ENCODE data around the gene ENTREP3. TPM values are rescaled to one million over a fixed set of nuclear protein-coding genes. Genes with fewer than 3 reads are reported as not detected.
"Not testable (repeated sequence)": the region's sequence is repeated elsewhere in the genome, so short reads cannot be mapped to it uniquely, and the experiment has no call there.

Gene ENTREP3
- polyA plus RNA-seq, 1 donor = 19.4 TPM

GRCh38 chr1:155241069-155241679, 14.1 kb downstream of the ENTREP3 start:
- DNase-seq = peak; percentile 71 to 84
- peaks cover 7% of the 10 kb centered on the region for H3K4me1 ChIP-seq (ENCODE audit: control insufficient read depth, insufficient read depth, low read length)
- WGBS (ENCODE audit: insufficient coverage, low lambda C conversion rate) = 40% methylated on average over 1 of the region's 4 CpGs
- peaks cover 22% of the 10 kb centered on the region for H3K36me3 ChIP-seq (ENCODE audit: control insufficient read depth, insufficient read depth, low read length)
- H3K27me3 ChIP-seq (ENCODE audit: control insufficient read depth, insufficient read depth, low read length) = no peaks in the 10 kb centered on the region
- H3K9me3 ChIP-seq (ENCODE audit: control insufficient read depth, low read depth, low read length) = peaks cover 4% of the 10 kb centered on the region
- H3K4me3 ChIP-seq (ENCODE audit: low read length) = peak overlapping the region; percentile 31
- H3K27ac ChIP-seq (ENCODE audit: low read length) = no peak overlapping the region

- Histone ChIP-seq H3K36me3 (ENCODE audit: control insufficient read depth, insufficient read depth, low read length) (peaks cover 28% of the 10 kb centered on the region), H3K27me3 (ENCODE audit: control insufficient read depth, insufficient read depth, low read length) (no peaks in the 10 kb centered on the region), H3K4me3 (ENCODE audit: low read length) (no peak overlapping the region), H3K27ac (ENCODE audit: low read length) (no peak overlapping the region), H3K4me1 (ENCODE audit: control insufficient read depth, insufficient read depth, low read length) (no peaks in the 10 kb centered on the region), H3K9me3 (ENCODE audit: control insufficient read depth, low read depth, low read length) (no peaks in the 10 kb centered on the region)
- DNase-seq = no peak
- no CpG with 5 or more reads among the region's 5 CpGs for WGBS (ENCODE audit: insufficient coverage, low lambda C conversion rate)
Observed at GRCh38 chr1:155236451-155236850, 18.8 kb downstream of the ENTREP3 start.

GRCh38 chr1:155235375-155235774, 19.9 kb downstream of the ENTREP3 start:
- not testable (repeated sequence) for H3K9me3 ChIP-seq (ENCODE audit: control insufficient read depth, low read depth, low read length); H3K27ac ChIP-seq (ENCODE audit: low read length); H3K4me1 ChIP-seq (ENCODE audit: control insufficient read depth, insufficient read depth, low read length); DNase-seq; H3K4me3 ChIP-seq (ENCODE audit: low read length); H3K27me3 ChIP-seq (ENCODE audit: control insufficient read depth, insufficient read depth, low read length)
- peaks cover 28% of the 10 kb centered on the region for H3K36me3 ChIP-seq (ENCODE audit: control insufficient read depth, insufficient read depth, low read length)
- no CpG with 5 or more reads among the region's 9 CpGs for WGBS (ENCODE audit: insufficient coverage, low lambda C conversion rate)

- not testable (repeated sequence) for DNase-seq; H3K27me3 ChIP-seq (ENCODE audit: control insufficient read depth, insufficient read depth, low read length); H3K9me3 ChIP-seq (ENCODE audit: control insufficient read depth, low read depth, low read length); H3K4me3 ChIP-seq (ENCODE audit: low read length); H3K4me1 ChIP-seq (ENCODE audit: control insufficient read depth, insufficient read depth, low read length); H3K27ac ChIP-seq (ENCODE audit: low read length)
- no CpG with 5 or more reads among the region's 5 CpGs for WGBS (ENCODE audit: insufficient coverage, low lambda C conversion rate)
- H3K36me3 ChIP-seq (ENCODE audit: control insufficient read depth, insufficient read depth, low read length) = peaks cover 18% of the 10 kb centered on the region
Observed at GRCh38 chr1:155233502-155233901, 21.8 kb downstream of the ENTREP3 start.

GRCh38 chr1:155232001-155232978, 23.0 kb downstream of the ENTREP3 start:
- H3K4me3 ChIP-seq (ENCODE audit: low read length) = not testable (repeated sequence)

GRCh38 chr1:155231302-155231701, 24.0 kb downstream of the ENTREP3 start:
- H3K36me3 ChIP-seq (ENCODE audit: control insufficient read depth, insufficient read depth, low read length); H3K4me3 ChIP-seq (ENCODE audit: low read length); DNase-seq; H3K27me3 ChIP-seq (ENCODE audit: control insufficient read depth, insufficient read depth, low read length); H3K27ac ChIP-seq (ENCODE audit: low read length); H3K4me1 ChIP-seq (ENCODE audit: control insufficient read depth, insufficient read depth, low read length); H3K9me3 ChIP-seq (ENCODE audit: control insufficient read depth, low read depth, low read length): not testable (repeated sequence)
- WGBS (ENCODE audit: insufficient coverage, low lambda C conversion rate) = no CpG with 5 or more reads among the region's 3 CpGs

More at GRCh38 chr1:155232001-155232978, 23.0 kb downstream of the ENTREP3 start:
- not testable (repeated sequence) for H3K9me3 ChIP-seq (ENCODE audit: control insufficient read depth, low read depth, low read length); H3K27ac ChIP-seq (ENCODE audit: low read length); H3K4me1 ChIP-seq (ENCODE audit: control insufficient read depth, insufficient read depth, low read length); H3K27me3 ChIP-seq (ENCODE audit: control insufficient read depth, insufficient read depth, low read length); DNase-seq
- WGBS (ENCODE audit: insufficient coverage, low lambda C conversion rate) = no CpG with 5 or more reads among the region's 13 CpGs
- peaks cover 15% of the 10 kb centered on the region for H3K36me3 ChIP-seq (ENCODE audit: control insufficient read depth, insufficient read depth, low read length)

- Histone ChIP-seq H3K36me3 (ENCODE audit: control insufficient read depth, insufficient read depth, low read length) (no peaks in the 10 kb centered on the region), H3K4me3 (ENCODE audit: low read length) (peak overlapping the region; percentile 62), H3K9me3 (ENCODE audit: control insufficient read depth, low read depth, low read length) (no peaks in the 10 kb centered on the region), H3K27ac (ENCODE audit: low read length) (peak overlapping the region; percentile 61), H3K4me1 (ENCODE audit: control insufficient read depth, insufficient read depth, low read length) (peaks cover 8% of the 10 kb centered on the region), H3K27me3 (ENCODE audit: control insufficient read depth, insufficient read depth, low read length) (no peaks in the 10 kb centered on the region)
- no peak for DNase-seq
- 40% methylated on average over 1 of the region's 9 CpGs for WGBS (ENCODE audit: insufficient coverage, low lambda C conversion rate)
Observed at GRCh38 chr1:155228096-155228427, 27.2 kb downstream of the ENTREP3 start.

- Histone ChIP-seq H3K4me3 (ENCODE audit: low read length) (peak overlapping the region; percentile 62), H3K4me1 (ENCODE audit: control insufficient read depth, insufficient read depth, low read length) (peaks cover 8% of the 10 kb centered on the region), H3K9me3 (ENCODE audit: control insufficient read depth, low read depth, low read length) (no peaks in the 10 kb centered on the region), H3K27ac (ENCODE audit: low read length) (peak overlapping the region; percentile 84), H3K27me3 (ENCODE audit: control insufficient read depth, insufficient read depth, low read length) (no peaks in the 10 kb centered on the region), H3K36me3 (ENCODE audit: control insufficient read depth, insufficient read depth, low read length) (no peaks in the 10 kb centered on the region)
- no CpG with 5 or more reads among the region's 42 CpGs for WGBS (ENCODE audit: insufficient coverage, low lambda C conversion rate)
- DNase-seq = peak; percentile 98 to 99
Observed at GRCh38 chr1:155227261-155228095, 27.8 kb downstream of the ENTREP3 start.

GRCh38 chr1:155226910-155227260, 28.4 kb downstream of the ENTREP3 start:
- Histone ChIP-seq H3K4me3 (ENCODE audit: low read length) (peak overlapping the region; percentile 62), H3K4me1 (ENCODE audit: control insufficient read depth, insufficient read depth, low read length) (peaks cover 8% of the 10 kb centered on the region), H3K9me3 (ENCODE audit: control insufficient read depth, low read depth, low read length) (no peaks in the 10 kb centered on the region), H3K27me3 (ENCODE audit: control insufficient read depth, insufficient read depth, low read length) (no peaks in the 10 kb centered on the region), H3K36me3 (ENCODE audit: control insufficient read depth, insufficient read depth, low read length) (no peaks in the 10 kb centered on the region), H3K27ac (ENCODE audit: low read length) (peak overlapping the region; percentile 84)
- DNase-seq = peak in 1 of 2 donors; percentile 80
- WGBS (ENCODE audit: insufficient coverage, low lambda C conversion rate) = no CpG with 5 or more reads among the region's 19 CpGs

Measured in large intestine (tissue), 3 donors.